GM21360 (cell line): ENCODE data around the gene CFAP74.

Experiments
- ATAC-seq: cut with Tn5 transposase; IDR thresholded peaks from one replicate; pipeline ENCODE4 v1.9.1; 2021; ENCODE audit warnings: mild to moderate bottlenecking, moderate library complexity; ENCODE audit not compliant: unreplicated experiment

CFAP74 gene

DNA sequence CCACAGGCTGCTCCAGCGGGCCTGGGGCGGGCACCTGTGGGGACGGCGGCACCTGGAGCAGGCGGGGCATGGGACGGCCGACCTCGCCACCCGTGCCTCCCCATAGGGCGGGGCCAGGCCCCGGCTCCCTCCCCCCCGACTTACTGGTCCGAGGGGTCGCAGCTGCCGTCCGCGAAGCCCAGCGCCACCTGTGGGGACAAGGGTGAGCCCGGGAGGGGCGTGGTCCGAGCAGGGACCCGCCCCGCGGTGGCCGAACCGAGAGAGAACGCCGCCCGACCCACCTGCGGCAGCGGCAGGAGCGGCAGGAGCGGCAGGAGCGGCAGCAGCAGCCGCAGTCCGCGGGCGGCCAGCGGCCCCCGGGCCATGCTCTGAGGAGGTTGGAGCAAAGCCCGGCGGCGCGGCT is 84.7 kb downstream of the CFAP74 start, which contains the start of gene TMEM52:
TSS of gene TMEM52 (minus strand) at position 379 of the 403 bp plus-strand sequence. CDS start at position 365, 14 bp downstream.
- peak; percentile 26 for ATAC-seq

DNA sequence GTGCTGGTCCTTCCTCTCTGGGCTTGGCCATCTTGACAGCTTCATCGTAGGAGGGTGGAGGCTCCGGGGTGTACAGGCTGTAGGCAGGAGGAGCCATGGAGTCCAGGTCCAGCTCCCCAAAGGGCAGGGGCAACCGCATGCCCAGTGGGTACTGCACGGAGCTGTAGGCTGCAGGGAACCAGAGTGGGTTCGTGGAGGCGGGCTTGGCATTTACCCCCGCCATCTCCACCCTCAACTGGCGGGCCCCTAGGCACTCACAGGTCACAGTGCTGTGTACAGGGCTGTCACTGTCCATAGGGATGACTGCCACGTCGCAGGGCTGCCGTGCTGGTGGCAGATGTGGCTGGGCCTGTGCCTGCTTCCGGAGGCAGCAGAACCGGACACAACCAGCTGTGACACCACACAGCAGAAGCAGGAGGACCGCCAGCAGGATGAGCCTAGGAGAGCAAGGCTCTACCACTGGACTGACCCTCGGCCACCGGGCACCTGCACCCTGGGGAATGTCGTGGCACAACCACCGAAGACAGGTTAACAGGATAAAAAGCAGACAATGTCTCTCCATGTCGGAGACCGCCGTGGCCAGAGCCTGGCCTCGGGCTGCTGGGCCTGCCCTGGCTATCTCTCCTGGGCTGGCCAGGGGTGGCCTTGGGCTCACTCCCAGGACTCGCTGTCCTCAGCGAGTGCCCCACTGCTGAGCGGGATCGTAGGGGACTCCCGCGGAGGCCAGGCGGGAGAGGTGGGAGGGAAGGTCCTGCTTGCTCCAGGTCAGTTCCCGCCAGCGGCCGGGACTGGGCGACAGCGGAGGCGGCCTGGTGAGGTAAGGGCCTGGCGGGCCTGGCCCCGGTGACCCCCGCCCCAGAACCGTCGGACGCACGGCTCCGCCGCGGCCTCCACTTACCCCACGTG is 85.3 kb downstream of the CFAP74 start:
- ATAC-seq, result no peak

DNA sequence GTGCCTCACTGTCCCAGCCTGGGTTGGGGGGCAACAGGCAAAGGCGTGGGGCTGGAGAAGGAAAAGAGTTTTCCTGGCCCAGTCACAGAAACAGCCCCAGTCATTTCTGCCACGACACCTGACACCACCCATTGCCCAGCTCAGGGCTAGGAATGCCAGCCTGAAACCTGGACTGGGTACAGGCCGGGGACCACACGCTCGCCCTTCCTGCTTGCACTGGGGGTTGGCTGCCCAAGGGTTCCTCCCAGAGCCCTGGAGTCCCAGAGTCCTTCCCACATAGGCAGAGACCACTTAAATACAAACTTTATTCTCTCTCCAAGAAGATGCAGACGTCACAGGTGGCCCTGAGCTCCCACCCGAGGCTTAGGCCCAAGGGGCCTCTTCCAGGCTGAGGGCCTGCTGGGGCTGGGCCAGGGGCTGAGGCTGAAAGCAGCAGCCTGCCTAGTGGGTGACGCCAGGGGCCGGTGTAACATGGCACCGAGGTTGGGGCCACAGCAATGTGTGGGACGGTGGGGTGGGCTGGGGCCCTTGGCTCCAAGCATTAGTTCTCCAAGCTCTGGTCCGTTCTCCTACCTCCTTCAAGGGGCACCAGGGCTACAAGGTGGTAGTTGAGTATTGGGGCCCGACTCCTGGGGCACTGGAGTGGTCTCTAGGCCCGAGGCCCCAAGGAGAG is 86.1 kb downstream of the CFAP74 start:
- ATAC-seq, result no peak

DNA sequence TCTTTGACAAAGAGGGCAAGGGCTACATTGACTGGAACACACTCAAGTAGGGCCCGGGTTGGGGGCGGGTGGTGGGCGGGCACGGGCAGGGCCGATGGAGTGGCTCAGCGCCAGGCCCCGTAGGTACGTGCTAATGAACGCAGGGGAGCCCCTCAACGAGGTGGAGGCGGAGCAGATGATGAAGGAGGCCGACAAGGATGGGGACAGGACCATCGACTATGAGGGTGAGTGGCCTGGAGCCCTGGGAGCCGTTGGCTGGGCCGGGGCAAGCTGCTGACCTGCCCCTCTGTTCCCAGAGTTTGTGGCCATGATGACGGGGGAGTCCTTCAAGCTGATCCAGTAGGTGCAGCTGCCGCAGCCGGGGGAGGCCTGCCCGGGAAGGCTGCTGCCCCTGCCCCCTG is 86.7 kb downstream of the CFAP74 start:
- ATAC-seq, result no peak

DNA sequence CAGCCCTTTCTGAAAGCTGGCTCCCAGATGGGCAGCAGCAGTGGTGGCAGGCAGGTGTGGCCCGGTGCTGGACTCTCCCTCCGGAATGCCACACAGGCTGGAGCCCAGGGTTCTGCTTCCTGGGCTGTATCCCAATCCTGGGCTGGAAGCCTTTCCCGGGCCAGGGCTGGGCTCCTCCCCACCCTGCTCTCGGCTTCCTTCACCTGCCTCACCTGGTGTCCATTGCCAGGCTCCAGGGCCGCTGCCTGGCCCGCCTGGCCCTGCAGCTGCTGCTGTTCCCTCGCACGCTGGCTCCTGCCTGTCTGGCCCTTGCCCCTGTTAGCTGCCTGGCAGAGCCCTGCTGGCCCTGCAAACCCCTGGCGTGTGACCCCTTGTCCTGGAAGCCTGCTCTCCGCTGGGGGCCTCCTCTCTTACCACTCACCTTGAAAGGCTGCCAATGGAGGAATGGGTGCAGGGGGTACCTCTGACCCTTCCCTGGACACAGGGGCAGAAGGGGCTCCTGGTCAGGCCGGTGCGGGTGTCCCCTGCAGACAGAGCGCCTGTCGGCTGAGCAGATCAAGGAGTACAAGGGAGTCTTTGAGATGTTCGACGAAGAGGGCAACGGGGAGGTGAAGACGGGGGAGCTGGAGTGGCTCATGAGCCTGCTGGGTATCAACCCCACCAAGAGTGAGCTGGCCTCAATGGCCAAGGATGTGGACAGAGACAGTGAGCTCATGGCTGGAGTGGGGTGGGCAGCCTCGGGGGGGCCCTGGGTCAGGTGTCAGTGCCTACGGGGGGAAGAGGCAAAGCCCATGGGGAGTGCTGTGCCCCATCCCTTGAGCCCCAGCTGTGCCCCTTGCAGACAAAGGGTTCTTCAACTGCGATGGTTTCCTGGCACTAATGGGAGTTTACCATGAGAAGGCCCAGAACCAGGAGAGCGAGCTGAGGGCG is 87.4 kb downstream of the CFAP74 start:
- ATAC-seq, result no peak

DNA sequence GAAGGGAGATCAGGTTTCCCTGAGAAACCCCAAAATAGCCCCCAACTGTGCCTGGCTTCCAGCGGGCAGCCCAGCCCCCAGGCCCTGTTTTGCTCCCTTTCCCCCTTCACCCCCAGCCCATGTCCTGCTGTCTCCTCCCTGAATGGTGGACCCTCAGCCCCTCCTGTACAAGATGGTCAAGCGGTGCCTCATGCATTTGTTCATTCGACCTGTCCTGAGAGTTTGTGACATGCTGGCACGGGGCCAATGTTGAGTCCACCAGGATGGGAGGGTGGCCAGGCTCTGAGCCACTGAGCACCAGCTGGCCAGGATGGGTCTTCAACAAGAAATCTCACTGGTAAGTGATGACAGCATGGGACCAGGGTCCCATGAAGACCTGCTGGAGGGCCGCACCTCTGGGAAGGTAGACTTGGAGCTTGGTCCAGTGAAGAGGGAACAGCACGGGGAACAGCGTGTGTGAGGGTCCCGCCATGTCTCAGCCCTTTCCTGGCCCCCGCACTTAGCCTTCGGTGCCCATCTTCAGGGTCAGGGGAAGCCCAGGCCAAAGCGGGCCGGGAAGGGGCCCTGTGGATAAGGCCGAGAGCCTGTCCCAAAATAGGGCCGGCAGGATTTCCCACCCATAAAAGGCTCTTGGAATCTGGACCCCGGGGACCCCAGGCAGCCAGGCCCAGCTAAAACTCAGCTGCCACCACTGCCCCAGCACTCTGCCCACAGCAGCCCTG is 88.5 kb downstream of the CFAP74 start, which contains the start of gene CALML6:
TSS of gene CALML6 (plus strand) at position 290 of the 722 bp plus-strand sequence. CDS start at position 311, 21 bp downstream.
- no peak for ATAC-seq

DNA sequence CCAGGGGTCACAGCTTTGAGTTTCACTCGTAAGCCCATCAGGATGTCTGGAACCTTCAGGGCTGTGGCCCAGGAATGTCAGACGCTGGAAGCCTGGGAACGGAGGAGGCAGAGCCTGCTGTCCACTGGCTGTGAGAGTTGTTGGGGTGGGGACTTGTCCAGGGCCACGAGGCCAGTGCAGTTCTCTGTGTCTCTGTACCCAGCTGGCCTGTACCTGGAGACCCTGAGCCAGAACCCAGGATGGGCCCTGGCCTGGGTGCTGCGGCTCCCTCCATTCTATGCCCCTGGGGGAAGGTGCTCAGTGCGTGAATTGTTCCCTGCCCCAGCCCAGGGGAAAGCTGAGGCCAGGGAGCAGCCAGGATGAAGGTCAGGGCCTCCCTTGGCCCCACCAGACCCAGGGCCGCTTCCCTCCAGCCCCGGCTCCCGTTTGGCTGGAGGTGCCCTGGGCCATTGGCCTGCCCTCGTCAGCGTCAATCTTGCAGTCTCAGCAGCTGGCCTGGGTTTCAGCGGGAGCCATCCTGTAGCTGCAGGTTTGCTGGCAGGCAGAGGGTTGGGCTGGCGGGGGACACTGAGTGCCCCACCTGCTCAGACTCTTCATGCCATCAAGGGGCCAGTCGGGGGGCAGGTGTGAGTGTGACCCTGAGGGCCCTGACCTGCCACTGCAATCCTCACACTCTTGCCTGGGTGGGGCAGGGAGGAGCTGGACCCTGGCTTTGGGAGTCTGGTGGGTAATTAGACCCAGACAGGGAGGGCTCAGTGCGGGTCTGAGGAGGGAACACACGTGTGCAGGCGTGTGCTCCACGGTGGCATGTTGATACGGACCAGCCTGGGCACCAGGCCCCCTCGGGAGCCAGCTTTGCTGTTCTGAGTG is 89.2 kb downstream of the CFAP74 start:
- no peak for ATAC-seq

DNA sequence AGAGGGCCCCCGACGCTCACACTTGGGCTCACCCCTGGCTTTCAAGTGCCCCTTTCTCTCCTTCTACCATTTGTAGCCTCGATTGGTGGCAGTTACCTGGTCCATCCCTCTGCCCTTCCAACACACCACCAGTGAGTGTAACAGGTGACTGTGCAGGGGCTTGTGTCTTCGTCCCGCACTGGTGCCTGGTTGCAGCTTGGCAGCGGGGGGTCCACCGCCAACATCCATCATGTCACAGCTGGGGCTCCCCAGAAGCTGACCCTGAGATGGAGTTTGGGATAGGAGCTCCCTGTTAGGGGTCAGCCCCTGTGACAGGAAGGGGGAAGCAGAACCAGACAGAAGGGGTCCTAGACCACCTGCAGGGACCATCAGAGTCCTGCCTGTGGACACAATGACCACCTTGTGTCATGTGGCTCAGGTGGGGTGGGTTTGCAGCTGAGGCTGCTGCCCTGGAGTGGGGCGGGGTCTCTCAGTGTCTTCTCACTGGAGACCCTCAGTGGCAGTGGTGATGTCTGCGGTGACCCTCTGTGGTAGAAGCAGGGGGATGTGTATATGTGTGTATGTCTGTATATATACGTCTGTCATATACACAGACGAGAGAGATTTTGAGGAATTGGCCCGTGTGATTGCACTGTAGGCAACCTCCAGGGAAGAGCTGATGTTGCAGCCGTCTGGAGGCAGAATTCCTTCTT is 92.1 kb downstream of the CFAP74 start:
- no peak for ATAC-seq

DNA sequence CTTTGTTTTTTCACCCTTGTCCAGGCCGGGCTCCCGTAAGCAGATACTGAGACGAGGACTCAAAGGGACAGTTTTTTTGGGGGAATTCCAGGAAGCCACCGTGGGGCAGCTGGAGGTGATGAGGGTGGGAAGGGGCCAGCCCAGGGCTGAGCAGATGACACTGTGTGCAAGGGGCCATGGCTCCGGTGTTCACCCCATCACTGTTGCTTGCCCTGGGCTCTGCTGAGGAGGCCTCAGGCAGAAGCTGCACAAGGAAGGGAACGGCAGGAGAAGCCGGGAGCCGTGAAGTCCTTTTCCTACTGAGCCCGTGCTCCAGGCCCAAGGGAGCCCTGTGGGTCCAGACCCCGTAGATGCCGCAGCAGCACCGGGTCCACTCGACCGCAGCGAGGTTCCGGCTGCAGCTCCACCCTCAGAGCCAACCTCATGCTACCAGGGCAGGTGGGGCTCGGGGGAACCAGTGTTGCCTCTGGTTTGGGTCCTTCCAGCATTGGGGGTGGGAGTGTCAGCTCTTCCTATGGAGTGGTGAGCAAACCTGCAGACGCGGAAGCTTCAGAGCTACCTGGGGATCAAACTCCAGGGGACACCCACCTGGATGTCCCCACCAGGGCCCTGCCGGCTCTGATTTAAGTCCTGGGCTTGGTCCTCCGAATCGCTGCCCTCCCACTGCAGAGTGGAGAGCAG is 92.8 kb downstream of the CFAP74 start:
- ATAC-seq, result no peak

DNA sequence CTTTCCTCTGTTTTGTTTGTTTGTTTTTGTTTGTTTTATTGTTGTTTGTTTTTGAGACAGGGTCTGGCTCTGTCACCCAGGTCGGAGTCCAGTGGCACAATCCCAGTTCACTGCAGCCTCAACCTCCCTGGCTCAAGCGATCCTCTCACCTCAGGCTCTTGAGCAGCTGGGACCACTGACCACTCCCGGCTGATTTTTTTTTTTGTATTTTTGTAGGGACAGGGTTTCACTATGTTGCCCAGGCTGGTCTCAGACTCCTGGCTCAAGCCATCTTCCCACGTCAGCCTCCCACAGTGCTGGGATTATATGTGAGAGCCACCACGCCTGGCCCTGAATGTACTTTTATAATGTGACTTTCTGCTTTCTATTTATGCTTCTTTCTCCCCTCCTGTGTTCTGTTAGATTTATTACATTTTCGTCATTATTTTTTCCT is 93.5 kb downstream of the CFAP74 start:
- no peak for ATAC-seq

DNA sequence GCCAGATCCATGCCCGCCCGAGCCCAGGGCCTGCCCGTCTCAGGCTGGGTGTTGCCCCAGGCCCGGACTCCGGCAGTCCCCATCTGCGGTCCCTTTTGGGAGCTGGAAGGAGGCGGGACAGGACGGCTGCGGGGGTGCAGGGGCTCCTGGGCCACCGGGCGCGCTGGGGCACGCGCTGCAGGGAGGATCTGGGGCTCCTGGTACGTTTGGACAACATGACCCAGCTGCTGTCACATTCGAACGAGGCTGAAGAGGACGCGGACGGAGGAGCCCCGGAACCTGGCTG is 95.1 kb downstream of the CFAP74 start:
- peak; percentile 7 for ATAC-seq

DNA sequence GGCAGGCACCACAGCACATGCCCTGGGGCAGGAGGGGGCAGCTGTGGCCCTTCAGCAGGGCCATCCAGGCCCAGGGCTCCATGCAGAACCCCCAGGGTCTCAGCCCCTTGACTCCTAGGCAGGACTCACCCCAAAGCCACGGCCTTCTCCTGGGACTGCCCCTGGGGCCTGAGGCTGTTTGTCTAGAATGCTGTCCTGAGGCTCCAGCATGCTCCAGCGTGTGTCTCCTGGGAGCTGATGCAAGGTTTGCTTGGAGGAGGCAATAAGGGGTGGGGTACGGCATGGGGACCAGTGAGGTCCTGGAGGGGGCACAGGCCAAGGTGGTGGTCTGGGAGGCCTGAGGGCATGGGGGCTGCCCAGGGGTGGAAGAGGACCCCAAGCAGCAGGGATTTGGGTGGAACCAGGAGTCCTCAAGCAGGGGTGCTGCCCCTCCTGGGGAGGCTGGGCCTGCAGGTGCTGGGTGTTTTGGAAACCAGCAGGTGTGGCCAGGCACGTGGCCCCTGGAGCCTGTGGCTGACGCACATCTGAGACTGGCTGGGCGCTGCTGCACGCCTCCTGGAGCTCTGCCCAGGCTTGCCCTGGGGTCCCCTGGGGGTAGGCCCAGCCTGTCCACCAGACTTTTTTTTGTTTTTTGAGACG is 96.4 kb downstream of the CFAP74 start:
- ATAC-seq, result no peak

DNA sequence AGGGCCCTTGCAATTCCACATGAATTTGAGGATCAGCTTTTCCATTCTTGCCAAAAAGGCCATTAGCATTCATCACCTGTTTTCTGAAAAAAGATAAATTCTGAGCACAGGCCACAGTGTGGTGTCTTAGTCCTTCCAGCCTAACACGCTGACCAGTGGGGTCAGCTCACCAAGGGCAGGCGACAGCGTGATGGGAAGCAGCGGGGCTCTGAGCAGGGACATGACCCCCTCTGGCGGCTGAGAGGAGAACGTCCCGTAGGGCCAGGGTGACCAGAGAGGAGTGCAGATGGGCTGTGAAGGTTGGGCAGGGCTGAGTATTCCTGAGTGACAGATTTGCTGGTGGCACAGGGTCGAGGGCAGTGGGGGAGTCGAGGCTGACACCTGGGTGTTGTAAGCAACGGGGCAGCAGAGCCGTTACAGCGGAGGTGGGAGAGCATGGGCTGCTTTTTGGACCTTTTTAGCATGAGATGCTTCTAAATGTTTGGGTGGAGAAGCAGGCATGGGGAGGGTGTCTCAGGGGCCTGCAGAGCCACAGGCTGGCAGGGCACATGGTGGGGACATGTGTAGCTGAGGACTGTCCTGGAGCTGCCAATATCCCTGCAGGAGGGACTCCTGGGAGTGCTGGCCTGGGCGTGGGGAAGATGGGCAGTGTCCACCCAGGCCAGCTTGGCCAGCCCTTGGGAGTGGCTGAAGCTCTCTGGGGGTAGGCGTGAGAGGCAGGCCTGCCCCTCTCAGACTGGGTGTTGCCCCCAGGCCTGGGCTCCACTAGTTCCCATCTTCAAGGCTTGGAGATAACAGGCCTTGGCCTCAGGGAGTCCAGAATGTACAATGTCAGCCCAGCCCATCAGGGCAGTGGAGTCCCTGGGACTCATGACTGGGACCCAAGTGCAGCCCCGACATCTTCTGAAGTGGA is 97.1 kb downstream of the CFAP74 start:
- no peak for ATAC-seq

DNA sequence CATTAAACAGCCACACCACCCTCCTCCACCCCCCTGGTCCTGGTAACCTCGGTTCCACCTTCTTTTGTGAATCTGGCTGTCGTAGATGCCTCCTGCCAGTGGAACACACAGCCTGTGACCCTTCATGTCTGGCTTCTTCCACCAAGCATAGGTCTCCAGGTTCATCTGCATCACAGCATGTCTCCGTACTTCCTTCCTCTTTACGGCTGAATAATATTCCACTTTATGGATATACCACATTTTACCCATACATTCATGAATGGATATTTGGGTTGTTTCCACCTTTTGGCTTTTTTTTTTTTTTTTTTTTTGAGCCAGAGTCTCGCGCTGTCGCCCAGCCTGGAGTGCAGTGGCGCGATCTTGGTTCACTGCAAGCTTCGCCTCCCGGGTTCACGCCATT is 100.4 kb downstream of the CFAP74 start:
- no peak for ATAC-seq

DNA sequence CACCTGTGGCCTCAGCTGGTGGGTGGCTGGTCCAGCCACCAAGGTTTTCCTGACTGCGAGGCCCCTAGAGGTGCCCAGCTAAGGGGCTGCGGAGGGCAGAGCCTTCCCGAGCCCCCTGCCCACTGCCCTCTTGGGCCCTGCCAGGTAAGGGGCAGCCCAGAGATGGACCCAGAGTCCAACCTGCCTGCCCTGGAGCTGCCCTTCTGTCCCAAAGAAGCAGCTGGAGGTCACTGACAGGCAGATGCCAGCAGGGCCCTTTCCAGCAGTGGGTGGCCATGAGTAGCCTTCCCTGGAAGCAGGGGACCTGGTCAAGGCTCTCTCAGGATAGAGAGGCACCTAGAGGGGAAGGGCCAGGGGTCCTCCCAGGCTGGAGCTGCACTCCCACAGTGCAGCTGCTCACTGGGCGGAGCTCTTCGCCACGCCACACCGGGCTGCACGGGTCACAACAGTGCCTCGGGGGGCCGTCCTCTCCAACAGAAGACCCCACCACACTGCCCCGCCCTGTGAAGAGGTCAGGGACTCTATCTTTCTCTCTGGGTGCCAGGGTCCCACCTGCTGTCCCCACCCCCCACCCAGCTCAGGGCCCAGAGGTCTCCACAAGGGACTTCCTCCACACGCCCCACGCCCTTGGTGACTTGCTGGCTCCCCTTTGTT is 101.8 kb downstream of the CFAP74 start:
- no peak for ATAC-seq

DNA sequence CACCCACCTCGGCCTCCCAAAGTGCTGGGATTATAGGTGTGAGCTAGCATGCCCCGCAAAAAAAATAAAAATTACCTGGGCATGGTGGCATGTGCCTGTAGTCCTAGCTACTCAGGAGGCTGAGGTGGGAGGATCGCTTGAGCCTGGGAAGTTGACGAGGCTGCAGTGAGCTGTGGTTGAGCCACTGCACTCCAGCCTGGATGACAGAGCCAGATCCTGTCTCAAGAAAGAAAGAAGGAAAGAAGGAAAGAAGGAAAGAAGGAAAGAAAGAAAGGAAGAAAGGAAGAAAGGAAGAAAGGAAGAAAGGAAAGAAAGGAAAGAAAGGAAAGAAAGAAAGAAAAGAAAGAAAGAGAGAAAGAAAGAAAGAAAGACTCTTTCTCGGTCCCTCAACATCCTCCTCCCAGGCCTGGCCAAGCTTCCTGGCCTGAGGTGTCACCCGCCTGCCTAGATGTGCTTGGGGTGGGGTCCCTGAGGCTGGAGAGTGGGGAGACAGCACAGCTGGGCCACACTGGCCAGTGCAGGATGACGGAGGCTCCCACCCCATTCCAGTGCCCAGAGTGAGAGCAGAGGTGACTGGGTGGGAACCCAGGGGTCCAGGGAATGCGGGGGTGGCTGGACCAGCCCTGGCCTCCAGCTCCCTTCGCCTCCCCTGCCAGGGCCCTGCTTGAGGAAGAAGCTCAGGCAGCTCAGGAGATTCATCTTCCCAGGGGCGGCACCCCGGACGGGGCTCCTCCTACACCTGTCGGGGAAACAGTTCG is 102.5 kb downstream of the CFAP74 start:
- no peak for ATAC-seq
